DOHH2 (cell line): ENCODE results near the gene CLCN2.

Experiments
- CTCF ChIP-seq: fragments of 200-600 bp; sonication (generic); IDR thresholded peaks from one replicate; pipeline ENCODE4 v1.5.1; 2014; ENCODE audit warnings: antibody characterized with exemption, mild to moderate bottlenecking, low read depth, low read length; ENCODE audit not compliant: poor library complexity, severe bottlenecking
- EZH2phosphoT487 ChIP-seq: fragments of 200-600 bp; sonication (generic); IDR thresholded peaks from 2 replicates; pipeline ENCODE4 v1.6.1; 2017; ENCODE audit warnings: borderline replicate concordance, mild to moderate bottlenecking, antibody characterized with exemption, low read length, moderate library complexity, mixed read lengths

GRCh38 chr3:184362668-184363546, 1.5 kb upstream of the CLCN2 start:
- TF ChIP-seq CTCF, result peak; percentile 76
- TF ChIP-seq EZH2phosphoT487, result no peak
